Kidney (tissue), 14 donors: ENCODE data around the gene CNTFR. TPM values are rescaled to one million over a fixed set of nuclear protein-coding genes. Genes with fewer than 3 reads are reported as not detected.

Source experiments
- DNase-seq, 5 donors: peaks; one replicate each; pipeline ENCODE4 v3.0.0-alpha.2; 2013 to 2020
- FAIRE-seq: peaks from 2 replicates; lab custom pipeline; 2012; peaks lifted over from hg19 to GRCh38; lab: Jason Lieb, UNC
- H3K27ac ChIP-seq, 2 donors: one replicate each; pipeline ENCODE4 v1.7.0; 2013; ENCODE audit warnings: low read depth in 2 of 2, low read length in 2 of 2, inconsistent platforms in 1 of 2
- H3K27me3 ChIP-seq: one replicate; pipeline ENCODE4 v1.7.1; 2013; ENCODE audit warnings: low read length, inconsistent platforms; ENCODE audit not compliant: control insufficient read depth, insufficient read depth
- H3K36me3 ChIP-seq, 3 donors: one replicate each; pipeline versions ENCODE4 v1.7.0 to v1.7.1; 2013; ENCODE audit warnings: low read length in 3 of 3, control low read depth in 1 of 3, inconsistent platforms in 1 of 3; ENCODE audit not compliant: insufficient read depth in 3 of 3, control insufficient read depth in 2 of 3
- H3K4me1 ChIP-seq, 3 donors: one replicate each; pipeline versions ENCODE4 v1.7.0 to v1.7.1; 2013; ENCODE audit warnings: low read length in 3 of 3, inconsistent platforms in 1 of 3, low read depth in 1 of 3; ENCODE audit not compliant: control insufficient read depth in 2 of 3, insufficient read depth in 2 of 3
- H3K4me3 ChIP-seq, 3 donors: one replicate each; pipeline versions ENCODE4 v1.7.0 to v1.8.1; 2013; ENCODE audit warnings: low read length in 3 of 3, control low read depth in 1 of 3, inconsistent platforms in 1 of 3
- H3K9ac ChIP-seq, 3 donors: one replicate each; pipeline versions ENCODE4 v1.7.0 to v1.7.1; 2013; ENCODE audit warnings: low read length in 3 of 3, control low read depth in 1 of 3, inconsistent platforms in 1 of 3
- H3K9me3 ChIP-seq, 3 donors: one replicate each; pipeline versions ENCODE4 v1.7.0 to v1.7.1; 2013; ENCODE audit warnings: low read length in 3 of 3, control low read depth in 1 of 3, inconsistent platforms in 1 of 3; ENCODE audit not compliant: control insufficient read depth in 2 of 3, insufficient read depth in 1 of 3
- intact Hi-C: fragments of 100-400 bp; cut with DNase I; formaldehyde crosslinking; loops from one replicate; pipeline ENCODE4 v1.11.1; 2022
- polyA plus RNA-seq: library from polyadenylated mRNA; stranded (reverse); fragments of 350-450 nt; fragmentation: Illumina TruSeq; extraction: RNeasy Lipid Tissue Mini Kit (QIAGEN cat#74804); gene quantifications from one replicate; pipeline ENCODE4 v1.2.3, GENCODE V29; 2014; ENCODE audit warnings: low read depth, low replicate concordance; ENCODE audit not compliant: insufficient read depth
- total RNA-seq: library from RNA; stranded (reverse); fragmentation: NEBNext Ultra II Directional; extraction: Animal tissue kit (Norgen Biotek cat#: 25700); gene quantifications from one replicate; pipeline ENCODE4 v1.2.1, GENCODE V29; 2021
- TF ChIP-seq, protein P1 (sequence below): IDR thresholded peaks from 3 replicates; pipeline ENCODE4 v1.5.1; 2012; ENCODE audit warnings: mild to moderate bottlenecking, moderate library complexity, borderline replicate concordance; ENCODE audit not compliant: insufficient read depth; ENCODE audit errors: extremely low read depth
- donor health status: control.
- donor health status: control.
- donor health status: control.
- donor health status: control.
- donor health status: control.
- donor health status: DM: yes; HTN: yes; CAD: no.
- donor health status: Normal renal cell carcinoma (clear cell type).

The CNTFR gene
- total and polyA plus RNA-seq, 2 donors from 2014 or later, result 1.7 to 3.7 TPM

DNA sequence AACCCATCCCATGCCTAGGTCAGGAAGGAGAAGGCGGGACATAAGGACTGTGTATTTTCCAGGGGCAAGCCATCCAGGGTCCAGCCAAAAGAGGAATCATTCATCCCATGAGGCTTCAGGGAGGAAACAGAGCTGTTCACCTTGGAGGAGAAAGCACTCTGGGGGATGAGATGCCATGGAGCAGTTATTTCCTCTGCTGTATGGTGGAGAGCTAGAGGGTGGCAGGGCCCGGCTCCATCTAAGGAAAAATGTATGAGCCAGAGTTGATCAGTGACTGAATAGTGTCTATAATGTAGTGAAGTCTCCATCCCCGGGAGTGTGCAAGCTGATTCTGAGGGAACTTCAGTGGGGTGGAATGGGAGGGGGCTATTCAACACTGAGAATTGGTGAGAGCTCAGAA, 74.7 kb downstream of the CNTFR start:
- Histone ChIP-seq H3K9me3 (no peaks in the 10 kb centered on the region), H3K4me1 (no peaks in the 10 kb centered on the region), H3K36me3 (no peaks in the 10 kb centered on the region), H3K4me3 (no peak overlapping the region), H3K9ac (no peak overlapping the region), H3K27me3 (no peaks in the 10 kb centered on the region), H3K27ac (no peak overlapping the region)
- DNase-seq, result no peak
- TF ChIP-seq, protein P1, sequence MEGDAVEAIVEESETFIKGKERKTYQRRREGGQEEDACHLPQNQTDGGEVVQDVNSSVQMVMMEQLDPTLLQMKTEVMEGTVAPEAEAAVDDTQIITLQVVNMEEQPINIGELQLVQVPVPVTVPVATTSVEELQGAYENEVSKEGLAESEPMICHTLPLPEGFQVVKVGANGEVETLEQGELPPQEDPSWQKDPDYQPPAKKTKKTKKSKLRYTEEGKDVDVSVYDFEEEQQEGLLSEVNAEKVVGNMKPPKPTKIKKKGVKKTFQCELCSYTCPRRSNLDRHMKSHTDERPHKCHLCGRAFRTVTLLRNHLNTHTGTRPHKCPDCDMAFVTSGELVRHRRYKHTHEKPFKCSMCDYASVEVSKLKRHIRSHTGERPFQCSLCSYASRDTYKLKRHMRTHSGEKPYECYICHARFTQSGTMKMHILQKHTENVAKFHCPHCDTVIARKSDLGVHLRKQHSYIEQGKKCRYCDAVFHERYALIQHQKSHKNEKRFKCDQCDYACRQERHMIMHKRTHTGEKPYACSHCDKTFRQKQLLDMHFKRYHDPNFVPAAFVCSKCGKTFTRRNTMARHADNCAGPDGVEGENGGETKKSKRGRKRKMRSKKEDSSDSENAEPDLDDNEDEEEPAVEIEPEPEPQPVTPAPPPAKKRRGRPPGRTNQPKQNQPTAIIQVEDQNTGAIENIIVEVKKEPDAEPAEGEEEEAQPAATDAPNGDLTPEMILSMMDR, result no peak
- intact Hi-C loops, result no loop called here
- FAIRE-seq, result no peak

DNA sequence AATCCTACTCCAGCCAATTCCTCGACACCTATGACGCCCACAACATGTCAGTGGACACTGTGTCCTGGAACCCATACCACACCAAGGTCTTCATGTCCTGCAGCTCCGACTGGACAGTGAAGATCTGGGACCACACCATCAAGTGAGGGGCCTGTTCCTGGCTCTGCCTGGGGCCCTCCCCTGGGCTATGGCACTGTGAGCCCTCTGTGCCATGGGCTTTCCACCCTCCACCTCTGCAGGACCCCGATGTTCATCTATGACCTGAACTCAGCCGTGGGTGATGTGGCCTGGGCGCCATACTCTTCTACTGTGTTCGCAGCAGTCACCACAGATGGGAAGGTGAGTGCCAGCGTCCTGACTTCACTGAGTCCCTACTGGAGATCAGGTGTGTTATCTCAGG, 75.1 kb downstream of the CNTFR start:
- Histone ChIP-seq H3K27me3 (no peaks in the 10 kb centered on the region), H3K27ac (no peak overlapping the region), H3K9me3 (no peaks in the 10 kb centered on the region), H3K36me3 (no peaks in the 10 kb centered on the region), H3K4me1 (no peaks in the 10 kb centered on the region), H3K9ac (no peak overlapping the region), H3K4me3 (no peak overlapping the region)
- TF ChIP-seq, protein P1, result no peak
- DNase-seq (no peak), FAIRE-seq (no peak)
- intact Hi-C loops, result no loop called here

DNA sequence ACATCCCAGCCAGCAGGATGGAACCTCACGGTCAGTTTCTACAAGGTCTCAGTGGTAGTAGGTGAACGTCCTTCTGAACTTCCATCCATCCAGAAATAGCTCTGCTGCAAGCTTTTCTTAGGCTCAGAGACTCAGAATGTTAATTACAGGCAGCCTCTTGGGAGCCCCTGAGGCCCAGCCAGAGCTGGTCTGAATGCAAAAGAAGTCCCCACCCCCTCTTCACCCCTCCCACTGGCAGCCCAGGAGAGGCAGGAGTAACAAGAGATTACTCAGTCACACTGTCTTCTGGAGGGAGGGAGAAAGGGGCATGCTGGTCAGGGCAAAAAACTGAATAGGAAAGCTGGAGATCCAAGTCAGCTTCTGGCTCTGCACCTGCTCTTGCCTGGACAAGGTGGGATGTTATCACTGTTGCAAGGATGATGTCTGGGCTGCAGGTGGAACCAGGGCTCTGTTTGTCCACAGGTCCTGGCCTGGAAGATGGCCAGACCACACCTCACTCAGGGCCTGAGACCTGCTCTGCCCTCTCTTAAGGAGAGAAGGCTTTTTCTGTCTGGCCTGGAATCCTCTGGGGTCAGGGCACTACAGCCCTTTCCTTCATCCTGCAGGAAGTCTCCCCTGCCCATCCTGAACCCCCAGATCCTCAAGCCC, 75.8 kb downstream of the CNTFR start:
- H3K36me3 ChIP-seq, result no peaks in the 10 kb centered on the region
- intact Hi-C loops, result no loop called here
- FAIRE-seq, result no peak

More for the DNA sequence above, 75.8 kb downstream of the CNTFR start:
- peak in 2 of 5 donors; percentile 21 to 24 for DNase-seq
- H3K9me3 ChIP-seq, result no peaks in the 10 kb centered on the region
- no peak overlapping the region for H3K4me3 ChIP-seq
- TF ChIP-seq, protein P1, result no peak
- no peak overlapping the region for H3K9ac ChIP-seq
- no peak overlapping the region for H3K27ac ChIP-seq
- H3K4me1 ChIP-seq, result no peaks in the 10 kb centered on the region
- no peaks in the 10 kb centered on the region for H3K27me3 ChIP-seq
